GM19438 (cell line): ENCODE measurements around the gene CCR8.

Experiments used
- ATAC-seq: cut with Tn5 transposase; IDR thresholded peaks from one replicate; pipeline ENCODE4 v1.9.1; 2021; ENCODE audit warnings: low read depth; ENCODE audit not compliant: unreplicated experiment

CCR8 gene, protein sequence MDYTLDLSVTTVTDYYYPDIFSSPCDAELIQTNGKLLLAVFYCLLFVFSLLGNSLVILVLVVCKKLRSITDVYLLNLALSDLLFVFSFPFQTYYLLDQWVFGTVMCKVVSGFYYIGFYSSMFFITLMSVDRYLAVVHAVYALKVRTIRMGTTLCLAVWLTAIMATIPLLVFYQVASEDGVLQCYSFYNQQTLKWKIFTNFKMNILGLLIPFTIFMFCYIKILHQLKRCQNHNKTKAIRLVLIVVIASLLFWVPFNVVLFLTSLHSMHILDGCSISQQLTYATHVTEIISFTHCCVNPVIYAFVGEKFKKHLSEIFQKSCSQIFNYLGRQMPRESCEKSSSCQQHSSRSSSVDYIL

DNA sequence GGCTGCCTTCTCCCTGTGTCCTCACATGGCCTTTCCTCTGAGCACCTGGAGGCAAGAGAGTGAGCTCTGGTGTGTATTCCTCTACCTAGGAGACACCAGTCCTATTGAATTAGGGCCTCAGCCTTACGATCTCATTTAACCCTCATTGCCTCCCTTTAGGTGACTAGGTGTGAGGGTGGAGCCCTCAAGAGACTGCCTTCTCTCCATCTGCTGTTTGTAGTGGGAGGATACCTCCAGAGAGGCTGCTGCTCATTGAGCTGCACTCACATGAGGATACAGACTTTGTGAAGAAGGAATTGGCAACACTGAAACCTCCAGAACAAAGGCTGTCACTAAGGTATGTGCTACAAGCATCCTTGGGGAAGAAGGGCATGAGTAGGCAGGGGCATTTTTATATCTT is at the start of gene CCR8:
Gene CCR8, plus strand, starts transcription at position 217 of the 400 bp plus-strand sequence. CDS start 2,623 bp downstream, outside the sequence.
- ATAC-seq: no peak

DNA sequence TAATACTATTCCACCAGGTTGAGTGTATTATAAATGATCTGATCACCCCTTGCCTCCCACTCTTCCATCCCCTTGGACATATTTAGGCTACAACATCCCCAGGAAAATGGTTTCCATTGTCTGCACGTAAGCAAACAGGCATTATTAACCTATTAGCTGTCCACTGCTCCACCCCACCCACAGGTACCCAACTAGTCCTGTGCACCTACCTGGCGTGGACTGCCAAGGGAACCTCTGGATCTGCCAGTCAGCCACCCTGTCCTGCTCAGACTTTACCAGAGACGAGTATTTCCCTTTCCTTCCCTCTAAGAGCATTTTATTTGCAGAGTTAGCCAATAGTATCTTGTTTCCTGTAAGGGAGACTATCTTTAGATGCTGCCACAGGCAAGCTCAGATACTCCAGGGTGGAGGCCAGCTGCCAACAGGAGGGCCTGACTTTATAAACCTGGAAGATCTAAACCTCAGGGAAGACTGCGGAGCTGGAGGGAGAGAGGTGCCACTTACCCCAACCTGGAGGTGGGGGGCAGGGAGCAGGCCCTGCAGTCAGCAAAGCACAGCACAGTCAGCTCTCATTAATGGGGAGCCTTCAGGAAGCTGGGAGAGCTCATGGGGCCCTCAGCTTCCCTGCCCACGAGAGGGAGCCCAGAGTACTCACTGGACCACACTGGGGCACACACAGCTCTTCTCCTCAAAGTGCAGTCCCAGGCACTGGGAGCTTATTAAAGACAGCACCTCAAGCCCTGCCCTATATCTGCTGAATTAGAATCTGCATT is 49.6 kb upstream of the CCR8 start, which contains the start of gene CX3CR1:
Gene CX3CR1, minus strand, starts transcription at position 292 of the 773 bp plus-strand sequence. CDS start 13,527 bp downstream, outside the sequence.
- no peak for ATAC-seq

DNA sequence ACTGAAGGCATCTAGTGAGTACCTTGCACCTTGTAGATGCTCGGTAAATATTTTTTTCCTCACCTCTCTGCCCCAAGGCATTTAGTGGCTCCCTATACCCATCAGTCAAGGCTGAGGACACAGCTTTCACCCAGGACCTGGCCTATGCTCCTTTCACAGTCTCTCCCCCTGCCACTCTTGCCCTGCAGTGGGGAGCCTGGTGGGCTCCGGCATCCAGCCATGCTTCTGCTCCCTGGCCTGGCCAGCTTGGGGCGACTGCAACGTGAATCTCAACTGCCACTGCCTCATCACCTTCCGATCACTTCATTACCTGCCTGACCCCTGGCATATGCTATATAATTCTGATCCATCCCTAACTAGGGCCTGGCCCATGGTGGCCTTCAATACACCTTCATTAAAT is 48.9 kb upstream of the CCR8 start:
- no peak for ATAC-seq

DNA sequence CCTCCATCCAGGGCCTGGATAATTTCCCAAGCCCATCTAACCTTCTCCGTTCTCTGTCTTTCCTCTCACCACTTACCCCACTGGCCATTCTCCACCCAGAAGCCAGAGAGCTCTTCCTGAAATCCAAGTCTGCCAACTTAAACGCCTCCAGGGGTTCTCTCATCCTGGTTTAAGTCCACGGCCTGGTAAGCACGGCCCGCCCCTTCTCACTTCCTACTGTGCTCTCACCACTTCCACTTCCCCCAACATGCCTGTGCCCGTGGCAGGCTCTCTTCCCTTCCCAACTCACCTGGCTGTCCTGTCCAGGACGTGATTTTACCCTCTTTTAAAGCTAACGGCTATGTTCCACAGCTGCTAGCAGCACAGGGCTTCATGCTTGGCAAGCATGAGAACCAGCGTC is 48.0 kb upstream of the CCR8 start:
- ATAC-seq: no peak

DNA sequence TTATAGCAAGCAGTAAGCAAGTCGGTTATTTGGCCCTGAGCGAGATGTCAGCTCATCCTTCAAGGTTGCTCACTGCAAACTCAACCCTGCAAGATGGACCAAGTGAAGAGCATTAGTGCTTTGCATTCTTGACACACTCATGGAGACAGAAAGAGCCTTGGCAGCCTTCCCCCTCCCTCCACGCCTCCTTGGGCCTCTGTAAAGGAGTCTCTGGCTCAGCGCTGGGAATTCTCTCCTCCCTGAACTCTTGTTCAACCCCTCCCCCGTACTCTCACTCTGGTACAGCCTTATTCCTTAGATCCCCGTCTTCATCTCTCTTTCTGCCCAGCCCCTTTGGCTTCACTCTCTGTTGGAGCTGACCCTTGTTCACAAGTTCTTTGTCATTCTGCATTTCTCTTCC is 47.5 kb upstream of the CCR8 start:
- no peak for ATAC-seq

DNA sequence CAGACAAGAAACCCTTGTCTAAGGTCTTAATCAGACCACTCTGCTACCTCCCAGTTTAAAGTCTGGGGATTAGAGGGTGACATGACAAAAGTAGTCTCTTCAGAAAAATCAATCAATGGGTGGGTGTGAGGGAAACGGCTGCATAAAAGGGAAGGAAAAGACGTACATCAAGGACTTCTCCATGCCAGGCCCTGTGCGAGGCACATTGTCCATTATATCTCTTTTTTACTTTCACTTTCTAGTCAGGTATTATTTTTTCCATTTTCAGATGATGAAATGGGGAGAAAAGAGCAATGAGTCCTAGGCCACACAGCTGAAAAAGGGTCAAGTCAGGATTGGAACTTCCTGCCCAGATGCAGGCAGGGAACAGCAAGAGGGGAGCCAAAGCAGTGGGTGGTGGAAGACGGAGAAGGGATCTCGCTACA is 45.0 kb upstream of the CCR8 start:
- ATAC-seq: no peak

DNA sequence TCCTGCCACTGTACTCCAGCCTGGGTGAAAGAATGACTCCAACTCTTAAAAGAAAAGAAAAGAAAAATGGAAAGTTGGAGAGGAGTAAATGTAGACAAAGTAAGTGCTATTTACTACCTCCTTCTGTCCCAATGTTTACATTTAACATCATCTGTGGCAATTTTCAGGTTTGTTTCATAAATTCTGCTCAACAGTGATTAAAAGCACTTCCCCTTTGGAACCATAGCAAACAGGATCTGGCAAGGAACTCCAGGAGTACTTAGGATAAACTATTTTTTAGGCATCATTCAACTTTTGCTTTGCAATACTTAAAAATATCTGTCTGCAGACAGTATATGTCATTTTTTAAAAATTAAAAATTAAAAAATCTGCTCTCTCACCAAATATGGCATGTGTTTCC is 44.2 kb upstream of the CCR8 start:
- no peak for ATAC-seq

DNA sequence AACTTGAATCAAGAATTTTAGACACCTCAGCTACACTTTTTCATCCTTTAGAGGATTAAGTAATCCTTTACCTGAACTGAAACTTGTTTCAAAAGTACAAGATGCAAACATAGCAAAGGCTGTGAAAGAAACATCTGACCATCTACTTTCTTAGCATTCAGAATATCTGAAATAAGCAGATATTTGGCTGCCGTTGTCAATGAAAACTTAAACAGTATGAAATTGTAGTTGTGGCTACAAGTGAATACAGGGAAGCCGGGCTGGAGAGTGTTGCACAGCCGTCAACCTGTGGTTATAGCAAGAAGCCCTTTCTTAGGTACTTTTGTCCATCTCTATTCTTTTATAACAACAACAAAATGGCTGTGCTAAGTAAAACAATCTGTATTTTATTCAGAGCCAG is 42.7 kb upstream of the CCR8 start:
- ATAC-seq: no peak

DNA sequence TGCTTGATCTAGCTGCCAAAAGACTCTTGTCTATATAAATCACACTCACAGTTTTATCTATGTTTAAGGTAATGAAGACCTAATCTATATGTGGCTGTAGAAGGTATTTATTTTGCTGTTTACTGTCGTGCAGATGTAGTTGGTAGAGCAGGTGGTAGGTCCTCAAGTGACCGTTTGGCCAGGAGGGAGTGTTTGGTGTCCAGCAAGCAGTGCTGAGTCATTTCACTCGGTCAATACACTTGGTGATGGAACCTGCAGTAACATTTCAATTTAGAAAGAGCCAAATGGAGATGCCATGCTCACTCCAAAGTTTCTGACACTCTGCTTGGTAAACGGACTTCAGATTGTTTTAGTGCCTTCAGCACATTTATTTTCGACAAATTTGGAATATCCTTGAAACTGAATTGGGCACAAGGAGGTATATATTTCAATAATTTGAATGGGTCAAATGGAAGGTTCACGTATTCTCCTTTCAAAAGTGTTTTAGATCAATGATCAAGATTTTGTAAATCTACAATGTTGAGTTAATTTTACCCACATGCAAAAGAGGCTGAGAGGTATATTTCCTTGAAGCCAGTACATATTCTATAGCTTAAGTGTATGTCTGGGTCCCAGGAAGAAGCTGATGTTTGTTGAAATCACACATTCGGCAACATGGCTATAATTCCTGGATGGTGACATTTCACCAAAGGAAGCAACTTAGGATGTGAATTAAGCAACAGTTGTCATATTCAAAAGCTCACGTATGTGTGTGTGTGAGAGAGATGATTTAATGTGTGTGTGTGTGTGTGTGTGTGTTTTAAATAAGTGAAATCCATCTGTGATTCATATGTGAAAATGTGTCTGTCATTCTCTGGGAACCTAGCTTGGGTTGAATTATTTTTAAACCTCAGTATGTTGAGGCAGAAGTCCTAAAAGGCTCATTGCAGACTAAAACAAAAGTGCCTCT is 42.0 kb upstream of the CCR8 start:
- ATAC-seq: no peak

DNA sequence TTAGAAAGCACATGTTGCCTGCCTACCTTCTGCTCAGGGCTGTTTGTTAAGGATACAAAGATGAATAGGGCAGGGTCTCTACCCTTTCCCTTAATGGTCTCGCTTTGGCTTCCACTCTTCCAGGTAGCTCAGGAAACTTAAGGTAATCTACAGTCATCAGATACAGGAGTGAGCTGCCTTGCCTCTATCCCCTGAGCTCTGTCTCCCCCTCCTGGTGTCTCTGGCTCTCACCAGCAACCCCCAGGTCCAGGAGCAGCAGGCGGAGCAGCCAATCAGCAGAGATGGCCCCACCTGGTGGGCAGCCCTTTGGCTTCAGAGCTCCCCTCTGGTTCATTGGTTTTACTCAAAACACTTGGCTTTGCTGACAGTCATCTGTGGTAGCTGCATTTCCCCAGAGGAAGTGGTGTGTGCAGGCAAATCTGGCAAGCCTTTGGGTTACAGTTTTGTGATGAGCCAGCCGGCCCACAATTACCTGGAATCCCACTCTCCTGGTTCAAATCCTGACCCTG is 41.2 kb upstream of the CCR8 start:
- ATAC-seq: peak; percentile 94

DNA sequence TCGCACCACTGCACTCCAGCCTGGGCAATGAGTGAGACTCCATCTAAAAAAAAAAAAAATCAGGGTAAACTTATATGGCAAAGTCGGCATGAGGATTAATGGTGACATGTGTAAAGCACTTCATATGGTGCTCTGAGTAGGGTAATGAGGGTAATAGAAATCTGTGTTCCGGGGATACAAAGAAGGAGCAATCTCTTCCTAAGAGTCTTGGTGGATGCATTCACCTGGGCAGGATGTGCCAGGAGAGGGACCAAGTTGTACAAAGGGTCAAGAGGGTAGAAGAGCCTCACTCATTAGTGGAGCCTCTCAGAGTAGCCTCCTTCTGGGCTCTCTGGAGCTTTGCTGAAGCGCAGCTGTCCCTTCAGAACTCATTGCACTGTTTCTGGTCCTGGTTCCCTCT is 40.4 kb upstream of the CCR8 start:
- ATAC-seq: no peak

DNA sequence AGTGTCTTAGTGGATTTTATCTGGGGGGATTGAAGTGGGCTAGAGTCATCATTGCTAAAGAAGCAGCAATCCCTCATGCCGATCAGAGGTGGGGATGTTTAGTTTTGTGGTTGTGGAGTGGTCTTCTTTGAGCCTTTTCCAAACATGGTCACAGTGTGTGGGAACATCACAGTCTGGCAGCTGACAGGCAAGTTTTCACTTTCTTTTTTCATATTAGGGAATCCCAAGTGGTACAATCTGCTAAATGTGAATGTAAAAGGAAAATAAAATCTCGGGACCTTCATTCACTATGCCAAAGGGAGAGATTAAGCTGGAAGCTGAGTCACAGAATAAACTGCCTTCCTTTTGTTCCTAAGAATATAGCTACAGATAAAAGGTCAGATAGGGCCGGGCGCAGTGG is 39.3 kb upstream of the CCR8 start:
- no peak for ATAC-seq

DNA sequence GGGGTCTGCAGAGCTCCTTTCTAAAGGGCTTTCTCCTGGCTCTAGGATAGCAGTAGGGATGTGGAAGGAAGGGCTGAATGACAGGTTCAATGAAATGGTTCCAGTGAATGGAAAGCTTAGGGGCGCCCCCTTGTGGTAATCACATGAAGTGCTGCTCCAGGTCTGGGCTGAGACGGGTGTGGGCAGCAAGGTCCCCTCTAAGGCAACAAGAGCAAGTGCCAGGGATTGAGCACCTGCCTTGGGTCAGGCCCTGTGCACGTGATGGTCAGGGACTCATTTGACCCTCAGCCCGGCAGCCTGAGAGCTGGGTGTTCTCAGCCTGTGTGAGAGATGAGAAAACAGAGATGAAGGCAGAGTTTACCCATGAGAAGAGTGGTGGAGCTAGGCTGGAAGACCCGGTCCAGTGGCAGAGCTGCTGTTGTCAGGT is 37.6 kb upstream of the CCR8 start:
- no peak for ATAC-seq

DNA sequence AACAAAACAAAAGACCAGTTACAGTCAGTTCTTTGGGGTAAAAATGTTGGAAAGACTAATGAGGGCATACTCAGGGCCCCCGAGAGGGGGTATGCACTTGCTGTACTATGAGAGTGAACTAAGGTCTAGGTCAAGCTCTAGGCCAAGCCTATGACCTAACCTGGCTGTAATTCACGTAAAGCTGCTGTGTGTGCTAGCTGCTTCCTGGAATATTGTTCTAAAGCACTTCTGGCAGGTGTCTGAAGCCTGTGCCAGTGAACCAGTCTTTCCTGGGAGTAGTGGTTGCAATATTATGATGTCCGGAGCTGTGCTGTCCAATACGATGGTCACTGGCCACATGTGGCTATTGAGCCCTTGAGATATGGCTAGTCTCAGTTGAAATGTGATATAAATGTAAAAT is 36.5 kb upstream of the CCR8 start:
- ATAC-seq: no peak

DNA sequence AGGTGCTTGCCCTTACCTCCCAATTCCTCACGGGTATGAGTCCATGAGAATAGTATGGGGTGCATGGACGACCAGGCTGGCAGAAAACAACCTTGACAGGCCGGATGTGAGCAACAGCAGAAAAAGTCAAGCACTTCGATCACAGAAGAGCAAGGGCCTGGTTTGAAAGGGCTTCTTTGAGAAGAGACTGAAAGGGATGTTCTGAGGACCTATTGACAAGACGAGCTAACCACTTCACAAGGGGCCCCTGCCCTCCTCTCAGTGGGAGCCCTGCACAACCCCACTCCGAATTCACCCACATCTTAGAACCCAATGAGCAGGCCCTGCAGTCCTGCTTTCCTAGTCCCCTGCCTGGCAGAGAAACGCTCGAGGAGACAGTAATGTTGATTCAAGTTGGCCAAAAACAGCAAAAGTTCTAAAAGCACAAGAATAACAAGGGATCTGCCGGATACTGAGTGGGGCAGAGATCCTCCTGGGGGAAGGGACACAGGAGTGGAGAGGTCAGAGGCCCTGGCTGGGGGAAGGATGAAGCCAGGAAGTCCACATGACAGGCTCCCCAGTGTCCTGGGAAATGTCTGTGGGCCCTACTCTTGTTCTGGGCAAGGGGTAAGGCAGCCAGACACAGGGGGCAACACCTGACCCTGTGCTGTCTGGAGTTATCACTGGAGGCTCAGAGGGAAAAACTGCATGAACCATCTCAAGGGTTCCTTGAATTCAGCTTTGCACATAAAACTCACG is 34.9 kb upstream of the CCR8 start:
- ATAC-seq: no peak

DNA sequence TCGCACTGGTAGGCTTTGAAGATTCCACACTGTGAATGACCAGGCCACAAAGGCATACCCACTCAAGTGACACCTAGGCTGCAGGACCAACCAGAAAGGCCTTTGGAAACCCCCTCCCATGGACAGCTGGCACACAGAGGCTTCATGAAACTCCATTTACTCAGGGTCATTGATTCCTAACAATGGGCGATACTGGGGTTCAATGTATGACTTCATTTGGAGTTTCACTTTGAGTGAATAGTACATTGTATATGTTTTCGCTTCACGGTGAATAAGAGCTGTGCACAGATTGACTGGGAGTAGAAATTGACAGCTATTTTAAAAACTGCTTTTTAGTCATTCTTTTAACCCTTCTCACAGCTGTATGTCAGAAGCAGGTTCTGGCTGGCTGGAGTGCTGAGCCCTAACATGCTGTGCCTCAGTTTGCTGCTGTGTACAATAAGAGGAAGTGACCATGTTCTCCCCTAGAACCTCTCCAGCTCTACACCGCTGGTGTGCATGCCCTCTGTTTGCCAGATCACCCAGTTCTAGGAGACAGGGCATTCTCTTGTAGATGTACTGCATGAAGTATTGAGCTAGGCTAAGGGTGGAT is 34.2 kb upstream of the CCR8 start:
- peak; percentile 85 for ATAC-seq

DNA sequence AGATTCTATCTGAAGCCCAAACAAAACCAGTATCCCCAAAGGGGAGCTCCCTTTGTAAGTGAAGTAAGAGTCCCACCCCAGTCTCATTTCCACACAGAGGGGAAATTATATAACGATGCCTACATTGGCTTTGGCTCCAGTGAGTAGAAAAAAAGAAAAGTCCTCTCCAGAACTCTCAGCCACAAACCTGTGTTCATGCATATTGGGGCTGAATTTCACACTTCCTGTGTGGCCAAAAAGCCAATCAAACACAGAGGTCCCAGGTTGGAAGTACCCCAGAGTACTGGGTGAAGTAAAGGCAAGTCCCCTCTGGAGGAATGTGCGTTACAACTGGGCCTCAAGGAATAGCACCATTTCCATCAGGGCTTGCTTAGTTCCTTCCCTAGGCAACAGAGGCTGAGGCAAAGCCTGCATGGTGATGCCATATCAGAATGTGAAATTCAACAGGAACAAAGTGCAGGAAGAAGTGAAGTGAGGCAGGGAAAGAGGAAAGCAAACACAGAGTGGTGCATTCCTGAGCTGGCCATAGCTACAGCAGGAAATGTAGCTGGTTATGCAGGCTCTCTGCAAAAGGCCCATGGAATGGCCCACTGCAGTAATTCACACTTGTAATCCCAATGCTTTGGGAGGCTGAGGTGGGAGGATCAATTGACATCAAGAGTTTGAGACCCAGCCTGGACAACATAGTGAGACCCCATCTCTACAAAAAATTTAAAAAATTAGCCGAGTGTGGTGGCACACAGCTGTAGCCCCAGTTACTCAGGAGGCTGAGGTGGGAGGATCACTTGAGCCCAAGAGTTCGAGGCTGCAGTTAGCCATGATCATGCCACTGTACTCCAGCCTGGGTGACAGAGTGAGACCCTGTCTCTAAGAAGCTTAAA is 33.1 kb upstream of the CCR8 start:
- no peak for ATAC-seq

DNA sequence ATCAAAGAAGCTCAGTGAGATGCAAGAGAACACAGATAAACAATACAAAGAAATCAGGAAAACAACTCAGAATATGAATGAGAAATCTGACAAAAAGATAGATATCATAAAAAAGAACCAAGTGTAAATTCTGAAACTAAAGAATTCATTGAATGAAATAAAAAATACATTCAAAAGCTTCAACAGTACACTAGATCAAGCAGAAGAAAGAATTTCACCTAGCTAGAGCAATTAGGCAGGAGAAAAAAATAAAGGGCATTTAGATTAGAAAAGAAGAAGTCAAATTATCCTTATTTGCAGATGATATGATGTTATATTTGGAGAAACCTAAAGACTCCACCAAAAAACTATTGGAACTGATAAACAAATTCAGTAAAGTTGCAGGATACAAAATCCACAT is 30.2 kb upstream of the CCR8 start:
- ATAC-seq: no peak

DNA sequence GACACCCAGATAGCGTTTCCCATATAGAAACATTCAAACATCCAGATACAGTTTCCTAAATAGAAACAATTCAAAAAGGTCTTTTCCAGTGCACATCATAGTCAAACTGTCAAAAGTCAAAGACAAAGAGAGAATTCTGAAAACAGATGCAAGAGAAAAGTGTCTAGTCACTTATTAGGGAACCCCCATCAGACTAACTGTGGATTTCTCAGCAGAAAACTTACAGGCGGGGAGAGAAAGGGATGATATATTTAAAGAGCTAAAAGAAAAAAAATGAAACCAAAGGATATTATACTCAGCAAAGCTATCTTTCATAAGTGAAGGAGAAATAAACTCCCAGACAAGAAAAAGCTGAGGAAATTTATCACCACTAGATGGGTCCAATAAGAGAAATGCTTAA is 27.3 kb upstream of the CCR8 start:
- no peak for ATAC-seq
